HG03460 (cell line): ENCODE data around the gene ARFRP1.

Experiments
- ATAC-seq: cut with Tn5 transposase; IDR thresholded peaks from one replicate; pipeline ENCODE4 v1.9.1; 2021; ENCODE audit not compliant: unreplicated experiment

ARFRP1 gene

GRCh38 chr20:63744158-63744557 lies 36.4 kb upstream of the ARFRP1 start:
- no peak for ATAC-seq

GRCh38 chr20:63743210-63743970 lies 35.6 kb upstream of the ARFRP1 start:
- no peak for ATAC-seq

DNA sequence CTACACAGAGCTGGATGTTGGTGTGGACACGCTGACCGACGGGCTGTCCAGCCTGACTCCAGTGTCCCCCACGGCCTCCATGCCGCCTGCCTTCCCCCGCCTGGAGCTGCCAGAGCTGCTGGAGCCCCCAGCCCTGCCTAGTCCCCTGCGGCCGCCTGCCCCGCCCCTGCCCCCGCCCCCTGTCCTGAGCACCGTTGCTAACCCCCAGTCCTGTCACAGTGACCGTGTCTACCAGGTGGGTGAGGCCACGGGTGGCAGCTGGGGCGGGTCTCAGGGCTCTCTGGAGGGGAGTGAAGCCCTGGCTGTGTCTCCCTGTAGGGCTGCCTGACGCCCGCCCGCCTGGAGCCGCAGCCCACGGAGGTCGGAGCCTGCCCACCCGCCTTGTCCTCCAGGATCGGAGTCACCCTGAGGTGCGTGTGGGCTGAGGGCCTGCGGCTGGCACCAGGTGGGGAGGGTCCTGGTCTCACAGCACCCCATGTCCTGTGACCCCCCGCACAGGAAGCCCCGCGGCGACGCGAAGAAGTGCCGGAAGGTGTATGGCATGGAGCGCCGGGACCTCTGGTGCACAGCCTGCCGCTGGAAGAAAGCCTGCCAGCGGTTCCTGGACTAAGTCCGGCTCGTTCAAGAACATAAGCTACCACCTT lies 34.7 kb upstream of the ARFRP1 start:
- no peak for ATAC-seq

- ATAC-seq, result no peak
Measured at GRCh38 chr20:63741676-63742380, 34.1 kb upstream of the ARFRP1 start.

GRCh38 chr20:63741354-63741675 lies 33.5 kb upstream of the ARFRP1 start:
- ATAC-seq, result no peak

DNA sequence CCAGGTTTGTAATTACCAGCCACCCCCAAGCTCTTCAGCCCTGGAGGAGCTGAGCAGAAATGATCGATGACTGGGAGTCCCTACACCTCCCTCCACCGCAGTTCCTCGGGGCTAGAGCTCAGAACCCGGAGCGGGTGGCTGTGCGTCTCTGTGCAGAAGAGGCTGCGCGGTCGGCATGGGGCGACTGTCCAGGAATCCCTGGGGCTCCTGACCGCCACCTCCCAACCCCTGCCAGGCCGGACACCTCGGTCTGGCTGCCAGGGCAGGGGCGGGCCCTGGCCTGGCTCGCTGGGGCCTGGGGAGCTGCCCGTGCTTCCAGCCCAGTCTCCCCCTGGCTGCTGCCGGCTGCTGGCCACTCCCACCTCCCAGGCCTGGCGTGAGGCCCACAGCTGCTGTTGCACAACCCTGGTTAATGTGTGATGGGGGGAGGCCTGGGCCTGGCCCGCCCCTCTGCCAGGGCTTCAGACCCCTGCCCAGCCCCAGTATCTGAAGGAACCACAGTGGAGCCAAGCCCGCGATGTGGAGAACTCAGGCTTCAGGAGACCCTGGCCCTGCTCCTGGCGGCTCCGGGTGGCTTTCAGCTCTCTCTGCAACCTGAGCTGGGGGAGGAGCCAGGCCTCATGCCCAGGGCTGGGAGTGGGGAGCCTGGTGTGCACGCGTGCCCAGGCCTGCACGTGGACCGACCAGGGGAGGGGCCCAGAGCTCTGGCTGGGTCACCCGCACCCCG lies 33.0 kb upstream of the ARFRP1 start:
- ATAC-seq, result no peak

GRCh38 chr20:63740070-63740626 lies 32.4 kb upstream of the ARFRP1 start:
- ATAC-seq, result no peak

- ATAC-seq, result no peak
Measured at GRCh38 chr20:63739130-63740069, 31.6 kb upstream of the ARFRP1 start, which contains the start of gene SLC2A4RG. Gene SLC2A4RG, plus strand, starts transcription at chr20:63739776. Its CDS starts 137 bp downstream, at chr20:63739913.

GRCh38 chr20:63738687-63739129 lies 30.9 kb upstream of the ARFRP1 start:
- no peak for ATAC-seq

DNA sequence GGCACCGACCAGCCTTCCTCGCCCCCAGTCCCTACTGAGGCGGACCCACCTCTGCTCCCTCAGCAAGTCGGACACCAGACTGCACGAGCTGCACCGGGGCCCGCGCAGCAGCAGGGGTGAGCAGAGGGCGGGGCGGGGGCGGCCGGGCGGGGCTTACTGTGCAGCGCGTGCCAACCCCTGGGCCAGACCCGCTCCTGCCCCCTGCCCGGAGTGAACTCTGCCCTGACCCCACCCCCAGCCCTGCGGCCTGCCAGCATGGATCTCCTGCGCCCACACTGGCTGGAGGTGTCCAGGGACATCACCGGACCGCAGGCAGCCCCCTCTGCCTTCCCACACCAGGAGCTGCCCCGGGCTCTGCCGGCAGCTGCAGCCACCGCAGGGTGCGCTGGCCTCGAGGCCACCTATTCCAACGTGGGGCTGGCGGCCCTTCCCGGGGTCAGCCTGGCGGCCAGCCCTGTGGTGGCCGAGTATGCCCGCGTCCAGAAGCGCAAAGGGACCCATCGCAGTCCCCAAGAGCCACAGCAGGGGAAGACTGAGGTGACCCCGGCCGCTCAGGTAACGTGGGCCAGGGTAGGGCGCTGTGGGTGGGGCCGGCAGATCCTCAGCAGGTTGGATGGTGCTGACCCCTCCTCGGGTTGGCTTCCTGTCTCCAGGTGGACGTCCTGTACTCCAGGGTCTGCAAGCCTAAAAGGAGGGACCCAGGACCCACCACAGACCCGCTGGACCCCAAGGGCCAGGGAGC lies 30.3 kb upstream of the ARFRP1 start:
- no peak for ATAC-seq

DNA sequence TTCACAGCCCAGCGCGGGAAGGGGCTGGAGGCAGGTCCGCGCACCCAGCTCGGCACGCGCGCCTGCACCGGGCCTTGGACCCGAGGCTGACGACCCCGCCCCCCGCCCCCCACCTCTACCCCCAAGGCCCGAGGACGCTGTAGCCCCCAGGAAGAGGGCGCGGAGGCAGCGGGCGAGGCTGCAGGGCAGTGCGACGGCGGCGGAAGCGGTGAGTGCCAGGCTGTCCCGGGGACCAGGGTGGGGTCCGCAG lies 29.8 kb upstream of the ARFRP1 start:
- no peak for ATAC-seq

DNA sequence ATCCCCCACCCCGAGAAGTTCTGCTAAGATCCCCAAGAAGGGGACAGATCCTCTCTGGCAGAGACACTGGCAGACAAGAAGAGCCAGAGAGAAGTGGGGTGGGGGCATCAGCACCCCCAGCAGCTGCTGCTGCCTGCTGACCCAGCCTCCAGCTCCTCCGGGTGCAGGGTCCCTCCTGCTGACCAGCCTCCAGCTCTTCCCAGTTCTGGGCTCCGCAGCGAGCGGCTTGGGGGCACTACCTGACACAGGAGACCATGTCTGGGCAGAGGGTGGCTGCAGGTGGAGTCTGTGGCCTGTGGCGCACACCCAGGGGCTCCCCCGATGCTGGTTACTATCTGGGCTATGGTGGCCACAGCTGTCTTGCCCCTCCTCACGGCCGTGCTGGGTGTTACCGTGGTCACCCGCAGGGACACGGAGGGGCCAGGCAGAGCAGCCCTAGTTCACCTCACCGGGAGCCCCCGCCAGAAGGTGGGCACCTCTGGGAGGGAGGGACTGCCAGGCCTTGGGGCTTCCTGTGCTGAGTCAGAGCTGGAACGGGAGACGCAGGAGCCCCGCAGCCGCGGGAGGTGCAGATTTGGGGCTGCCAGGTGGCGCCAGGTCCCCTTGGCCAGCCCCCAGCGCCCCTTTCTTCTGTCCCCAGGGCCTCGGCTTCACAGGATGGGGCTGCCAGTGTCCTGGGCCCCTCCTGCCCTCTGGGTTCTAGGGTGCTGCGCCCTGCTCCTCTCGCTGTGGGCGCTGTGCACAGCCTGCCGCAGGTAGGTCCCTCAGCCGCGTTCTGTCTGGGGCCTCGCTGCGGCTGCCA lies 29.3 kb upstream of the ARFRP1 start:
- no peak for ATAC-seq

- no peak for ATAC-seq
Measured at GRCh38 chr20:63735859-63736718, 28.3 kb upstream of the ARFRP1 start, which contains the start of gene LIME1. Gene LIME1, plus strand, starts transcription at chr20:63736664. Its CDS starts 886 bp downstream, at chr20:63737550.

GRCh38 chr20:63734946-63735858 lies 27.4 kb upstream of the ARFRP1 start:
- no peak for ATAC-seq

- no peak for ATAC-seq
Measured at GRCh38 chr20:63734111-63734945, 26.6 kb upstream of the ARFRP1 start.

GRCh38 chr20:63733579-63734081 lies 25.9 kb upstream of the ARFRP1 start:
- no peak for ATAC-seq
